AG08396 (cell line): ENCODE measurements around the gene ZNF469.
"Not testable (repeated sequence)": the region's sequence is repeated elsewhere in the genome, so short reads cannot be mapped to it uniquely, and the experiment has no call there.

Source experiments
- DNase-seq: peaks from one replicate; pipeline ENCODE4 v3.0.0; 2012; ENCODE audit warnings: low spot score, mixed read lengths

The ZNF469 gene

DNA sequence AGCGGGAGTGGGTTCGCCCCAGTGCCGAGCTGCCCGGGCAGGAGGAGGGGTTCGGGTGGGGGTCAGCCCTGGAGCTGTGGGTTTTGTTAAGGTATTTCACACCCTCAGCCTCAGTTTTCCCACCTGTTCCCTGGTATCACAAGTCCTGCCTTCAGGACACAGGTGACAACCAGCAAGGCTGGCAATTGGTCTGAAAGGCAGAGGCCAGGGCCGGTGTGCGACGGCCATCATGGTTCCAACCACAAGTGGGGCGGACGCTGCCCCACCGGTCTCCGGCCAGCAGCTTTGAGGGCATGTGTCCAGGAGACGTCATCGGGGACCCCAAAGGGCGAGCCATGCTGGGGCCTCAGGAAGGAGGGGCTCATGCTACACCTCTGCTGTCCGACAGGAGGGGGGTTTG, 10.8 kb downstream of the ZNF469 start:
- no peak for DNase-seq

DNA sequence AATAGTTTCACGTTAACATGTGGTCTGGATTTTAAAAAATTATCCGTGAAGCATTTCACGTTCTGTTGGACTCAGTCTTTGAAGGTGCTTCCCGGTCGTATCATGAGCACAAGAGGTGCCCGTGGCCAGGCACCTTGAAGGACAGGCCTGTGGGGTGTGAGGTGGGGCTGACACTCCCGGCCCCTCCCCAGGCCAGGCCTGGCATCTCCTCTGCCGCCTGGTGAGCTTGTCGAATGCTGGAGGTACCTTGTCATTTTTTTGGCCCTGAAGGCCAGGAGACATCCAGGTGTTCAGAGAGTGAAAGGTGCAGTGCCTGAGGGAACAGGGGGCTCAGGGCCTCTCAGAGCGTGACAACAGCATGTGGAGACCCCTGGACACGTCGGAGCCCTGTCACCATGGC, 11.7 kb downstream of the ZNF469 start:
- DNase-seq = no peak

- no peak for DNase-seq
These were observed 13.2 kb downstream of the ZNF469 start for GRCh38 chr16:88395669-88396584.

- DNase-seq = no peak
These were observed 15.6 kb downstream of the ZNF469 start for GRCh38 chr16:88398170-88398873.

DNA sequence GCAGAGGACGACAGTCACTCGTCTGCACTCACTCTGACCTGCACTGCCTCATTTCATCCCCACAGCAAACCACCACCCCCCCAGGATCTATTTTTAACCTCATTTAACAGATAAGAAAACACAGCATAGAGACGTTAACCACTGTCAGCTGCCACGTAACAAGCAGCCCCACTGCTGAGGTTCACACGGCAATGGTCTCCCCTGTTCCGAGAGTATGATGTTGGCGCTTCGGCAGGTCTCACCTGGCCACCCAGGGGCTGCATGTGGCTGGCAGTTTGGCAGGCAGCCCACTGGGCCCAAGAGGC, 16.1 kb downstream of the ZNF469 start:
- DNase-seq = no peak

GRCh38 chr16:88400186-88400585, 17.4 kb downstream of the ZNF469 start:
- no peak for DNase-seq

DNA sequence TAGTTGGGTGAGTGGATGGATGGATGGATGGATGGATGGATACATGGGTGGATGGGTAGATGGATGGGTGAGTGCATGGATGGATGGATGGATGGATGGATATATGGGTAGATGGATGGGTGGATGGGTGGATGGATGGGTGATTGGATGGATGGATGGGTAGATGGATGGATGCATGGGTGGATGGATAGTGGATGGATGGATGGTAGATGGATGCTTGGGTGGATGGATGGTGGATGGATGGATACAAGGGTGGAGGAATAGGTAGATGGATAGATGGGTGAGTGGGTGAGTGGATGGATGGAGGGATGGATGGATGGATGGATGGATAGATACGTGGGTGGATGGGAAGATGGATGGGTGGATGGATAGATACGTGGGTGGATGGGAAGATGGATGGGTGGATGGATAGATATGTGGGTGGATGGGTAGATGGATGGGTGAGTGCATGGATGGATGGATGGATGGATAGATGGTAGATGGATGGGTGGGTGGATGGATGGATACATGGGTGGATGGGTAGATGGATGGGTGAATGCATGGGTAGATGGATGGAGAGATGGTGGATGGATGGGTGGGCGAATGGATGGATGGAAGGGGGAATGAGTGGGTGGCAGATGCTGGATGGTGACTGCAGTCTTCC, 19.0 kb downstream of the ZNF469 start:
- no peak for DNase-seq

DNA sequence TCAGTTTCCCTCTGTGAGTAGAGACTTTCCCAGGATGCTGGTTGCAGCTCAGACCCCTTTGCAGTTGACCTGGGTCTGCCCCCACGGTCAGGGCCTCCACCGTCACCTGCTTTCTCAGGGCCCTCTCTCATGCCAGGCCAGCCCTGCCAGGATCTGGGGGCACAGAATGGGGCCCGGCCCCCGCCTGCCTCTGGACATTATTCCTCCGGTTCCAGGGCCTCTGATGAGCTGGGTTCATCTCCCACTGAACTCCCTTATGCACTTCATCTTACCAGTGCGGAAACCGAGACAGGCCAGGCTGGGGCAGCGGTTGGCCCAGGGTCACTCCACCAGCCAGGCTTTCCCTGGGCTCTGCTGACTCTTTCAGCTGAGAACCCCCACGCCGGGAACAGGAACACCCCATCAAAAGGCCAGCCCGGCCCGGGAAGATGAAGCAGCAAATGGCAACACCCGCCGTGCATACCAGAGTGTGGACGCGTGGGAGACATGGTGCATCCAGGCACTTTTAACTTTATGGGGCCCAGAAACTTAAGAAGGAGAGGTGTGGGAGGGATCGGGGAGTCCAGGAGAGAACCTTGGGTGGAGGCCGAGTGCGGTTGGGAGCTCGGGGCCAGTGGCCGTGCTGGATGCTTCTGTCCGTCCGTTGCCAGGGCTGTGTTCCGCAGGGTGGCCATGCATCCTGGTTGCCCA, 19.9 kb downstream of the ZNF469 start:
- no peak for DNase-seq

DNA sequence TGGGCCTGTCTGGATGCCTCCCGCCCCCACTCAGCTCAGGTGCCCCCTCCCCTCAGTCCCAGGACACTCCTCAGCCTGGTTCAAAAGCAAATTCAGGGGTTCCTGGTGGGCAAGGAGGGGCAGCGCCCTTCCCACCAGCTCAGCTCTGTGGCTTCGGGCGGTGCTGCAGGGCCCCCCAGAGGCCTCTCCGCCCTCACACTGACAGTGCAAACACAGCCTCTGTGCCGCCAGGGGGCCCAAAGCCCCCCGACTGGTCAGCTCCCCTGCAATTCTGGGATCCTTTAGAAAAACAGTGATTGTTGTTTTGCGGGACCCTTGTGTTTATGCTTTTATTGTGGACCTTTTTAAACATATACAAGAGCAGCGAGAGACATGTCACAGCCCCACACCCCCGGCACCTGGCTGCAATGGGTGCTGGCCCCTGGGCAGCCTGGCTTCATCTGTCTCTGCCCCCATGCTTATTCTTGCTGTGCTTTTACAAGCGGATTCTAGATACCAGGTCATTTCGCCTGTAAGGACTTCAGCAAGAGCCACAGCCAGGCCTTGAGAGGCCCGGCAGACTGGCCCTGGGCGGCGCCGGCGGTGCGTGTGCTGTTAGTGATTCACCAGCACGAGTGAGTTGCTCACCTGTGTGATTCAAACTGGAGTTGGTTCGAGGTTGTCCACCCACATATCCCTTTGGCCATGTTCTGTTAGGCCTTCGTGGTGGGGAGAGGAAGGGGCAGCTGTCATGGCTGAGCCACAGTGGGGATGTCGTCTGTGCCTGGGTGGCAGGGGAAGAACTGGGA, 21.2 kb downstream of the ZNF469 start:
- DNase-seq = no peak

DNA sequence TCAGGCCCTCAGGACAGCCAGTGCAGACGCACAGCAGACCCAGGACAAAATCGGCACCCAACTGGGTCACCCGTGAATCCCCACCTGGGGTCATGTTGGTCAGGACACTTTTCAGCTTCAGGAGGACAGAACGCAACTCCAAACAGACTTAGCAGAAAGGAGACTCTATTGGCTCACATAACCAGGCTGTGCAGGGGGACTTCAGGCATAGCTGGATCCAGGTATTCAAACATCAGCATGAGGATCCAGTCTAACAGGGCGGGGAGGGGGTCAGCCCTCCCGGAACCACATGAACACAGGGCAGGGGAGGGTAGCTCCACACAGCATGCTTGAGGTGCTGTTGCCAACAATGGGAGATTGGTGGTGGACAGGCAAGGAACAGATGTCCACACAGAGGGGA, 22.0 kb downstream of the ZNF469 start:
- DNase-seq = no peak

GRCh38 chr16:88405216-88406060, 22.7 kb downstream of the ZNF469 start:
- DNase-seq = peak; percentile 77

GRCh38 chr16:88406096-88407041, 23.6 kb downstream of the ZNF469 start:
- DNase-seq = no peak

DNA sequence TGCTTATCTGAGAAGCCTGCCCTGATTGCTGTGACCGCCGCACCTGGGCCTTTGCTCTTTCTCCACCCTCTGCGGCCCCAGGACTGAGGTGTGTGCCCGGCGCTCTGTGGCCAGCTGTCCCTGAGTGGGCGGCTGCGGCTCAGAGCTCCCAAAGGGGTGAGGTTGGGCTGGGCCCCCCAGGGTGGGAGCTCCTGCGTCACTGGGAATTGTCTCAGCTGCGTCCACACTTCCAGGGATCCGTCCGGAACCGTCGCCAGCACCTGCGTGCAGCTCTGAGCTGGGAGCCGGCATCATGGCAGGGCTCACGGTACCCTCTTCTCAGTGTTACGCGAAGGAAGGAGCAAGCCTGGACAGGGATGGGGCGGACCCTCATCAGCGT, 24.3 kb downstream of the ZNF469 start:
- no peak for DNase-seq

GRCh38 chr16:88407807-88408206, 25.0 kb downstream of the ZNF469 start:
- DNase-seq = no peak

DNA sequence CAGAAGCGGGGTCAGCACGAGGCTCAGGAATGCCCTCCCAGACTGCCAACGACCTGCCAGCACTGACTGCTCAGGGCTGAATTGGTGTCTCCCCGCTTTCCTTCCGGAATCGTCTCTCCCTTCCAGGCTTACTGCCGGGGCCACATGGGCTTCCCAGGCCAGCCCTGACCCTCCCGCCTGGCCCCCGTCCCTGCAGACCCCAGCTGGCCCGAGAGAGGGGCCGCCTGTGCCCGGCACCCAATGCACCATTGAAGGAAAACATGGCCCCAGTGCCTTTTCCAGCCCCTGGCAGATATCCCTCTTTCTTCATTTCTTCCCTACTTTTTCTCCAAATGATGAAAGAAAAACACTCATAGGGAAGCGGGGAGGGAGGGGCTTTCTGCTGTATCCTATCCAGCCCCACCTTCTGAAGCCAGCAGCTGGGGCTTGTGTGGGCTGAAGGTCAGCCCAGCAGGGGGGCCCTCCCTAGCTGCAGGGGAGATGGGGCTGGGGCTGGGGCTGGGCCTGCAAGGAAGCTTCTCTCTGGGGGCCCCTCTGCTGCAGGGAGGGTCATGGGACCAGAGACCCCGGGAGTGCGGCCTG, 25.9 kb downstream of the ZNF469 start:
- DNase-seq = no peak

- DNase-seq = no peak
These were observed 26.7 kb downstream of the ZNF469 start for GRCh38 chr16:88409296-88410065.

GRCh38 chr16:88410297-88410968, 27.7 kb downstream of the ZNF469 start:
- DNase-seq = not testable (repeated sequence)
